HG02852 (cell line): ENCODE measurements around the gene TNC.
A peak's percentile ranks its signal among the peaks of the same experiment; 100 is the strongest.

ENCODE experiments used
- ATAC-seq: cut with Tn5 transposase; IDR thresholded peaks from one replicate; pipeline ENCODE4 v1.9.1; 2021; ENCODE audit warnings: mild to moderate bottlenecking, moderate library complexity; ENCODE audit not compliant: unreplicated experiment

Gene TNC

GRCh38 chr9:115058175-115058574, 59.8 kb downstream of the TNC start:
- no peak for ATAC-seq

DNA sequence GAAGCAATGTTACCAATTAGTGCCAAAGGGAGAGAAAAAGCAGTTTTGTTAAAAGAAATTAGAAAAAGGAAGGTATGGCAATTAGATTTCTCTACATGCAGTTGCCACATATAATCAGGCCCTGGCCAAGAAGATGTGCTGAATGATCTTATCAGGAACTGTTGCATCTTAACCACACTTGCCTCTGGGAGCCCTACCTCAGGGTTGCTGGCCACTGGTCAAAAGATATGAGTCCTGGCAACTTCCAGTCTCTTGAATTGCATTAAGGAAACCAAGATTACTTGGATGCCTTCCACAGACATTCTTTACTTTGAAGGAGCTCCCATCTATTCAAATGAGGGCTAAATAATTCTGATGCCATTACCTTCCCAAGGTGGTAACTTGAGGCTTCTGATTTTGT, 60.4 kb downstream of the TNC start:
- ATAC-seq, result no peak

DNA sequence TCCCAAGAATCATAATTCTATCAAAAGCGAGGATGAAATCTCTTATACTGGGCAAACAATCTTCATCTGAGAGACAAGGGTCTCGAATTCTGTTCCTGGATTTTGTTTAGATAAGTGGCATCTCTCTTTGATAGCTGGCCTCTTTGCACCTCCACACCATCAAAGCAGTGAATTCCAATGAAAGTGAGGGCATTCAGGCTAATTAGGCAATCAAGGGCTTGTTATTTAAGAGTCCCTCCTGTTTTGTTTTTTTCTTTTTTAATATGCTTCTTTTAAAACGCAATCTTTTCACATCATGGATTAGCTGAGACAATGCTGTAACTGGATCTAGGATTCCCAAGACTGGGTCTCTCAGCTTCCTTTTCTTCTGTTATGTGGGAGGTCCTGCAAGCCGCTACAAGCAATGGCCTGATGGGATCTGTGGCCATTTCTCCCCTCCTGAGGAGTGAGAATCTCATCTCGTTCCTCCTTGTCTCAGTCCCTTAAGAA, 67.9 kb downstream of the TNC start:
- no peak for ATAC-seq

DNA sequence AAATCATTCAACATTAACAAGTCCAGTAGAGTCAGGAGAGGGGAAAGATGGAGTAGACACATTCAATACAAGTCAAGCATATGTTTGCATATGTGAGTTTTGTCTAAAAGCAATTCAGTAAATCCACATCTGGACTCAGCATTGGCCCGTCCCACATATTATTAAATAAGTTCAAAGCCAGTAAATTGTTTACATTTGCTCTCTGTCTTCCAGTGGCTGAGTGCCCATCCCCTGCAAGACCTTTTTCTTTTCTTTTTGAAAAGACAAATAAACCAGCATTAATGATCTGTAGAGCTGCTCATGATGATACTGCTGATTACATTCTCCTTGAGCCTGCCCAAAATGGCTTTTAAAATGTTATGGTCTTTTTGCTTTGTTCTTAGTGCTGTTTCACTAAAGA, 71.1 kb downstream of the TNC start:
- ATAC-seq, result no peak

GRCh38 chr9:115046199-115046598, 71.8 kb downstream of the TNC start:
- ATAC-seq, result no peak

GRCh38 chr9:115043632-115044031, 74.3 kb downstream of the TNC start:
- no peak for ATAC-seq

- ATAC-seq, result peak; percentile 79
Measured at GRCh38 chr9:115042781-115043509, 75.0 kb downstream of the TNC start.

GRCh38 chr9:115039516-115040120, 78.3 kb downstream of the TNC start:
- ATAC-seq, result no peak

- no peak for ATAC-seq
Measured at GRCh38 chr9:115038178-115038577, 79.8 kb downstream of the TNC start.

DNA sequence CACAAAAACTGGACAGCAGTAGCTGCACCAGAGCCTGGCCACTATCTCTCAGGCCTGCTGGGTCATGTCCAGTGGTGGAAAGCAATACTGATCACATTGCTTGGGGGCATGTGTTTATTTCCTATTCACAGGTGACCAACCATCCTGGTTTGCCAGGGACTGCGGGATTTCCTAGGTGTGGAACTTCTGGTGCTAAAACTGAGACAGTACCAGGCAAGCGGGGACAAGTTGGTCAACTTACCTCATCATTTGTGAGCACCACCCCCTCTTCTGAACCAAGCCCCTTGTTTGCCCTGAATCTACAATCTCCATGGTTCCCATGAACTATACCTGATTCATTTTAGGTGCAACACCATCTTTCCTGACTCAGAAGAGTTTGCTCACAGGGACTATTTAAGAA, 81.3 kb downstream of the TNC start:
- ATAC-seq, result no peak

DNA sequence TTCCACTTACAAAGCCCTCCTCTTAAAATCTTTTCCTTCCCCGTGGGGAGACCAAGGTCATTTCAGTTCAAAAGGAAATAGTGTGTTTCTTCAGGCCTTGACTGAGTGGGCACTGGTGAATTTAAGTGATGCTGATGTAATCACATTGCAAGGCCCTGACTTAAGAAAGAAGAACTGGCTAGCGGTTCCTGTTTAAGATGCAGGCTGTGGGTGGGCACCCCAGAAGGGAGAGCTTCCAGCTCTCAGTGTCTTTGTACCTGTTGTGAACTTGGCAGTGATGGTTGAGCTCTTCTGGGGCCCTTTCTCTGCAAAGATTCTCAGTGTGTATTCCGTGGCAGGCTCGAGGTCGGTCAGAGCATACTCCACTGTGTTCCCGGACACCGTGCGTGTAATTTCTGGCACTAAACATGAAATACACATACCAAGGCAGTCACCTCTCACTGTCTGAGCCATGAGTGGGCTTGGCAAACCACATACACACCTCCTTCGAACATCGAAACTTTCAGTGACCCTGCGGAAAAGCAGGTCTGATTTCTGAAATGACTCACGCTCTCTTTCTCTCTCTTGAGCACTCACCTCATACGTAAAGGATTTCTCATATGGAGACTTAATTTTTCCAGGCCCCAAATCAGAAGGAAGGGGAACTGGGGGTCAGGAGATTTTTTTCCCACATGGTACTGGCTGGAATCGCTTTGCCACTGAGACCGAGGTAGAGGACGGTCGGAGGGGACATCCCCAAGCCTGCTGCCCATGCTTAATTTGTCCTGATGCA, 81.9 kb downstream of the TNC start:
- peak; percentile 91 for ATAC-seq

- ATAC-seq, result no peak
Measured at GRCh38 chr9:115034801-115035200, 83.2 kb downstream of the TNC start.

GRCh38 chr9:115033800-115034199, 84.2 kb downstream of the TNC start:
- no peak for ATAC-seq

DNA sequence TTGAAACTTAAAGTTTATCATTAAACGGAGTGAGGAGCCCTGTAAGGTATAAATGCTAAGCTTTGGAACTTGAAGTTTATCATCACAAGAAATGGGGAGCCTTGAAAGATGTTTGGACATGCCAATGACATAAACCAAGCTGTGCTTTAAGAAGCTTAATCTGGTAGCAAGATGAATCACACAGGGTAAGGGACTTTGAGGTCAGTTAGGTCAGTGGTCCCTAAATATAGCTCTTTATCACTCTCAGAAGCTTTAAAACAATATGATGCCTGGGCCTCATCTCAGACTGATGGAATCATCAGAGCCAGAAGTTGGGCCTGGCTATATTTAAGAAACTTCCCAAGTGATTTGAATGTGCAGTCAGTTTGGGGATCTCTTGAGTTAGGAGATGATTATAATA, 85.7 kb downstream of the TNC start:
- ATAC-seq, result no peak

- ATAC-seq, result no peak
Measured at GRCh38 chr9:115030006-115030405, 88.0 kb downstream of the TNC start.

- ATAC-seq, result no peak
Measured at GRCh38 chr9:115025721-115026120, 92.2 kb downstream of the TNC start.

- no peak for ATAC-seq
Measured at GRCh38 chr9:115024925-115025535, 92.9 kb downstream of the TNC start.

DNA sequence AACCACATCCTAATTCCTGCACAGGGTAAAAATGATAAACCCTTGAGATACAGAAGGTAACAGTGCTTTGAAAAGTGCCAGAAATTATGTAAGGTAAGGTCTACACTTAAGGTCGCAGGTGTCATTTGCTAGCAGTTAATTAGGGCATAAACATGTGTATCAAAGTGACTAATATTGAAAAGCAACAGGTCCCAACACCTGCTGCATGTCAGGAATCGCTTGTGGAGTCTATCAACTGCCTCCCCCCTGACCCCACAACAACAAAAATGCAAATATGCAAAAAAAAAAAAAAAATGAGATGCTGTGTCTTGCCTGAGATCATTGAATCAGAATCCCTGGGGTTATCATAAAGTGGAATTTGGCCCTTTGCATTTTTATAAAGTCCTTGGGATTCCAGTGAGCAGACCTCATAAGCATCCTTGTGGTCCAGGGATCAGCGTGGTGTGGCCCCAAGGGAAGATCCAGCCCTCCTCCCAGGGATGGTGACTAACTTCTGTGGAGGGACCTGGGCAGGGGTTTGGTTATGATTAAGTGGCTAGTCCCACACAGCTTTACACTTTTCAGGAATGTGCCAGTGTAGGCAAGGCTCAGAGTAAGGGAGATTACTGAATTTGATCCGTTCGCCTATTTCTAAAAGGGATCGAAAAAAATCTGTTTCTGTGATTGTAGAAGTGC, 95.1 kb downstream of the TNC start:
- no peak for ATAC-seq

DNA sequence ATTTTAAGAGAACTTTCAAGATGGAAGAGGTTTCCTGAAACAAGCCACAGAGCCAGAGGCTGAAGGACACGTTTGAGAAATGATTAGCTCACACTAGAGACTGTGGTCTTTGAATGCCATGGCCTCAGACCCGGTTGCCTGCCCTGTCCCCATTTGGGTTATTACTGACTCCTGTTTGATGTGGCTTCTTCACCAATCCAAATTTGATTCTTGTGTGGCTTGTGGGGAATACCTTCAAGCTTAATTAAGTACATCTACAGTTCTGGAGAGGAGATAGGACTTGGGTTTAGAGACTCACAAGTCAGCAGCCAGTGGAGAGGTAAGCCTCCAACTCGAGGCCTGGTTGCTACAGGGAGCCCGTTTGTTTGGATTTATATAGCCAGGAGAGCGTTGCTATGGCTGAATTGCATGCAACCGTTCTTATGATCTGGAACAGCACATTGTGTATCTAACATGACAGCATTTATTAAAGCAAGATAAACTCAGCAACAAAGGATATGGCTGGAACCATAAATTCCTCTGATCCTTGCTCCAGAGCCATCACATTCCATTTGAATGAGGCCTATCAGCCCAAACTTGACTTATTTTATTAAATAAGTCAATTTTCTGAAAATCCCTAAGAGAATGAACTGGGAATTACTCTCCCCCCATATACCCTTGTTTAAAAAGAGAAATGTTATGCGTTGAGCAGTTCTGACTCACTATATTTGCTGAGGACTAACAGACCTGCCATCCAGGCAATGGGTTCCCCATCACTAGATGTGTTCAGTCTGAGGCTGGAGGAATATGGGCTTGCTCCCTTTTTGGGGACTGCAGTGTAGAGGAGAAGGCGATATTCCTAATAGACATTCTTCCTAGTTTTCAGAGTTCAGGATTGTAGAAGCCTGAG, 99.2 kb downstream of the TNC start:
- ATAC-seq, result no peak

DNA sequence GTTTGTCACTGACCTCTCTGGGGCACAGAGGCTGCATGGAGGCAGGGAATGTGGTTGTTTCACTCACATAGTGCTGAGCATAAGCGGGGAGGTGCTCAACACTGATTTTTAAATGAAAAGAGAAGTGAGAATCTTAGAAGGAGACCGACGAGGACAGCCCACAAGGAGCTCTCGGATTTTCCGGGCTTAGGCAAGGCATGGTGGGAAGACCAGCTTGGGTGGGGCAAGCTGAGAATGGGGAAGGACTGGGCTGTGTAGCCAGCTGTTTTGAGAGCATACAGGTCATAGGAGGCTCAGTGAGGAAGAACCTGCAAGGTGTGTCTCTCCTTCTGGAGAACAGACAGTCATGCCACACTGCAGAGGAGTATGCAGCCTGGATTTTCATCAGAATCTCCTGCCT, 101.6 kb downstream of the TNC start:
- no peak for ATAC-seq
